ENCODE results near the gene ZFAND3.

Gene ZFAND3

GRCh38 chr6:38194589-38194988 lies 375.1 kb downstream of the ZFAND3 start:
- no peak for DNase-seq (ENCODE audit: low read depth, low spot score)
- TF ChIP-seq YY1 (IDR thresholded peaks at IDR 0.05; ENCODE audit: insufficient read depth, insufficient read length) (no peak), SUZ12 (IDR thresholded peaks at IDR 0.05; ENCODE audit: extremely low read depth, insufficient read depth, insufficient read length) (no peak), ZNF274 (IDR thresholded peaks at IDR 0.05; ENCODE audit: low read depth, low read length) (no peak)
- H3K9ac ChIP-seq (ENCODE audit: insufficient read length, low read depth) = no peak overlapping the region

GRCh38 chr6:38195113-38195635 lies 375.6 kb downstream of the ZFAND3 start:
- Histone ChIP-seq H3K9me3 (ENCODE audit: insufficient read depth, low read length) (no peaks in the 10 kb centered on the region), H3K9ac (ENCODE audit: insufficient read length, low read depth) (no peak overlapping the region), H3K4me3 (ENCODE audit: insufficient read length, low read depth) (no peak overlapping the region), H3K36me3 (ENCODE audit: insufficient read depth, insufficient read length, low read length) (no peaks in the 10 kb centered on the region), H3K27me3 (ENCODE audit: insufficient read depth, insufficient read length) (no peaks in the 10 kb centered on the region), H3K4me1 (ENCODE audit: insufficient read depth, insufficient read length) (peaks cover 17% of the 10 kb centered on the region)
- DNase-seq (ENCODE audit: low read depth, low spot score) = no peak
- TF ChIP-seq SUZ12 (IDR thresholded peaks at IDR 0.05; ENCODE audit: extremely low read depth, insufficient read depth, insufficient read length) (no peak), YY1 (IDR thresholded peaks at IDR 0.05; ENCODE audit: insufficient read depth, insufficient read length) (no peak), ZNF274 (IDR thresholded peaks at IDR 0.05; ENCODE audit: low read depth, low read length) (no peak)

More at GRCh38 chr6:38194589-38194988, 375.1 kb downstream of the ZFAND3 start:
- H3K36me3 ChIP-seq (ENCODE audit: insufficient read depth, insufficient read length, low read length) = no peaks in the 10 kb centered on the region
- H3K4me3 ChIP-seq (ENCODE audit: insufficient read length, low read depth) = no peak overlapping the region
- H3K4me1 ChIP-seq (ENCODE audit: insufficient read depth, insufficient read length) = peaks cover 17% of the 10 kb centered on the region
- H3K9me3 ChIP-seq (ENCODE audit: insufficient read depth, low read length) = no peaks in the 10 kb centered on the region
- H3K27me3 ChIP-seq (ENCODE audit: insufficient read depth, insufficient read length) = no peaks in the 10 kb centered on the region

GRCh38 chr6:38198219-38198618 lies 378.7 kb downstream of the ZFAND3 start:
- H3K27me3 ChIP-seq (ENCODE audit: insufficient read depth, insufficient read length) = no peaks in the 10 kb centered on the region
- no peaks in the 10 kb centered on the region for H3K9me3 ChIP-seq (ENCODE audit: insufficient read depth, low read length)
- DNase-seq (ENCODE audit: low read depth, low spot score) = no peak
- H3K4me3 ChIP-seq (ENCODE audit: insufficient read length, low read depth) = no peak overlapping the region
- no peak overlapping the region for H3K9ac ChIP-seq (ENCODE audit: insufficient read length, low read depth)
- peaks cover 5% of the 10 kb centered on the region for H3K4me1 ChIP-seq (ENCODE audit: insufficient read depth, insufficient read length)
- no peaks in the 10 kb centered on the region for H3K36me3 ChIP-seq (ENCODE audit: insufficient read depth, insufficient read length, low read length)
- TF ChIP-seq SUZ12 (IDR thresholded peaks at IDR 0.05; ENCODE audit: extremely low read depth, insufficient read depth, insufficient read length) = no peak
- TF ChIP-seq ZNF274 (IDR thresholded peaks at IDR 0.05; ENCODE audit: low read depth, low read length) = no peak
- TF ChIP-seq YY1 (IDR thresholded peaks at IDR 0.05; ENCODE audit: insufficient read depth, insufficient read length) = no peak

Data from NT2/D1 (cell line).